IPS DF 4.7 (cell line): ENCODE results near the gene ANKRD40CL.
"Not testable (repeated sequence)": the region's sequence is repeated elsewhere in the genome, so short reads cannot be mapped to it uniquely, and the experiment has no call there.

Experiments
- DNase-seq: peaks from one replicate; pipeline ENCODE4 v3.0.0-alpha.2; 2013; ENCODE audit warnings: low spot score; ENCODE audit errors: extremely low read depth

ANKRD40CL gene

DNA sequence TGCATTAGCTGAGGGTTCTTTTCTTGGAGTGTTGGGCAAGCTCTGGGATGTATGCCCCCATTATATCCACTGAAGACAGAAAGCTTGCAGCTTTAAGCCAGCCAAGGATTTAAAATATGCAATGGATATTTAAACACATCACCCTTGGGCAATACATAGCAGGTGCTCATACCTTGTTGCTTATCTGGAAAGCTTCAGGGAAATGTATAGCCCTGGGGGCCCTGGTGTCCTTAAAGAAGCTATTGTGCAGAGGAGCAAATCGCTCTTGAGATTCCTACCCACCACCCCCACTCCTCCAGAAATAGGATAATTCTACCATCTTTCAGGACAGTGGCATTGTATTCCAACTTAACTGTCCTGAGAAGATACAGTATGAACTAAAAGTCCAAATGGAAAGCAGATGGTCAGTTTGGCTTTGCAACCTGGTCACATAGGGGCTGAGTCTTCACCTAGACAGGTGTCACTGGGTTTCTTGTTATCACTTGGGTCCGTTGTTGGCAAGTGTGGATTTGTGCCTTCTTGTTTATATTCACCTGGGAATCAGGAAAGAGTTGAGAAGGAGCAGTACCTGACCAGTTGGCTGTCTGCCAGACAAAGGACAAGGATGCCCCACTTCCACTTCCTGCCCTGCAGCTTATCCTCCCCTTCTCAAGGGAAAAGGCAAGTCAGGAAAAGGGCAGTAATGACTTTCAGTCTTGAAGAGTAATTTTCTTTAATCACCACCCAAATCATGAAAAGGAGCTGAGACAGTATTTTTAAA, 3.4 kb downstream of the ANKRD40CL start:
- no peak for DNase-seq

DNA sequence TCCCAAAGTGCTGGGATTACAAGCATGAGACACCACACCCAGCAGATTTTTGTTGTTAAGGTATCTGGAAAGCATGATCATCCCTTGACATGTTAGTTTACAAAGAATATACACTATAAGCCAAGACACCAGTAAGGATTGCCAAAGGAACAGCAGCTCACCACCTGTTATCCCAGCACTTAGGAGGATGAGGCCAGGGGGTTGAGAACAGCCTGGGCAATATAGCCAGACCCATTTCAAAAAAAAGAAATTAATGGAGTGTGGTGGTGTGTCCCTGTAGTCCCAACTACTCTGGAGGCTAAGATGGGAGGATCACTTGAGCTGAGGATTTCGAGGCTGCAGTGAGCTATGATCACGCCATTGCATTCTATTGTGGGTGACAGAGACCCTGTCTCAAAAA, 5.1 kb downstream of the ANKRD40CL start:
- no peak for DNase-seq

DNA sequence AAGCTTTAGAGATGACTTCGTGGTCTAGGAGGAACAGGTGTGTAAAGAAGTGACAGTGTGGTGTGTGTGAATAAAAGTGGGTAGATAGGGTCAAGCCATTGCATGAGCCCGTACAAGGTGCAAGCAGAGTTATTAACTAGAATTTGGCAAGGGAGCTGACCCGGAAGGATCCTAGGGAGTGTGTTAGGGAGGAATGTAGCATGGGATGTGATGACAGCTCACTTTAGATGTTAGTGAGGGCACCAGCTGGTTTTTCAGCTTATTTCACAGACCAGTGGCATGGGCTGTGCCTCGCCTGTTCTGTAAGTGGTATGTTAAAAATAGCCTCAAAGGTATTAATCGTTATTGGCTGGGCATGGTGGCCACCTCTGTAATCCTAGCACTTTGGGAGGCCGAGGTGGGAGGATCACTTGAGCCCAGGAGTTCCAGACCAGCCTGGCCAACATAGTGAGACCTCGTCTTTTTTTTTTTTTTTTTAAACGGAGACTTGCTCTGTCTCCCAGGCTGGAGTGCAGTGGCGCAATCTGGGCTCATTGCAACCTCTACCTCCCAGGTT, 8.3 kb downstream of the ANKRD40CL start:
- no peak for DNase-seq

DNA sequence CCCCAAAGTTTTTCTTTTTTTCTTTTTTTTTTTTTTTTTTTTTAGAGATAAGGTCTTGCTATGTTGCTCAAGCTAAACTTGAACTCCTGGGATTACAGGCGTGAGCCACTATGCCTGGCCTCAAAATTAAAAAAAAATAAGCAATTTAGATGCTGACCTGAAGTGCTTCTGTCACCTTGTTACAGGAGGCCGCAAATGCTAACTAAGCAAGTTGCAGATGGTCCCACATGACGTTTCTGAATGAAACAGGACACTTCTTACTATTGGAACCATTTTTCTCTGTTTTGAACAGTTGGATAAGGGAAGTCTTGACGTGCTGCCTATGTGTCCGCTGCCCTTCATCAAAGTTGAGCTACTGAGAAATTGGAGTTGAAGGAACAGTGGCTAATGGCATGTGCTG, 8.8 kb downstream of the ANKRD40CL start:
- DNase-seq = no peak

DNA sequence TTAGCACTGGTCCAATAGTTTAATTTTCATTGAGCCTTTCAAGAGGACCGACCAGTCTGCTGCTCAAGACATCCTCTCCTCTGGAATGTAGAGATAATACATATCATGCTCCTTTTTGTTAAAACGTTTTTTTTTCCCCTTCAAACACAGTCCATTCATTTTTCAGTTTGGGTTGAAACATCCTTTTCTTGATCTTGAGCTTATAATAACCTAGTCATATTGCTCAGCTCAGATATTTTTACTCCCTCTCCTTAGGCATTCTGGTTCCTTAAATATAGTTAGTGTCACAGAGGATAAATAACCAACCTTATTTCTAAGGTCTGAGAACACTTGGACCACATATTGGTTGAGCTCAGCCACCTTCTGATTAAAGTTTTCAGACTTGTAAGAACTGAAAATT, 12.8 kb downstream of the ANKRD40CL start:
- no peak for DNase-seq

DNA sequence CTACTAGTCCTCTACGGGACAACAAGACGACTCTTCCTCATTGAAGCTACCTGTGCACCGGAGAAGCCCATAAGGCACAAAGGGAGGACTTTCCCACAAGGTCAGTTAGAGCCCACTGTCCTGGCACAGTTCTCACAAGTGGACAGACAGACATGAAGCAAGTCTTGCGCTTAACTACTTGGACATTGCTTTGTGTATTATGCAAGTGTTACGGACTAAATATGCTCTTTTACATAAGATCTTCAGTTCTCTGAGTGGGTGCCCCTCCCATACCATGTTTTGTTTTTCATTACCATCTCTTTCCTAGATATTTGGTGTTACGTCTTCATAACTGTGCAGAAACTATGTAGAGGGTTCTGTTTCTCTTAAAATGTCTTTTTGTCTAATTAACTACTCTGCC, 18.1 kb downstream of the ANKRD40CL start:
- DNase-seq = no peak

DNA sequence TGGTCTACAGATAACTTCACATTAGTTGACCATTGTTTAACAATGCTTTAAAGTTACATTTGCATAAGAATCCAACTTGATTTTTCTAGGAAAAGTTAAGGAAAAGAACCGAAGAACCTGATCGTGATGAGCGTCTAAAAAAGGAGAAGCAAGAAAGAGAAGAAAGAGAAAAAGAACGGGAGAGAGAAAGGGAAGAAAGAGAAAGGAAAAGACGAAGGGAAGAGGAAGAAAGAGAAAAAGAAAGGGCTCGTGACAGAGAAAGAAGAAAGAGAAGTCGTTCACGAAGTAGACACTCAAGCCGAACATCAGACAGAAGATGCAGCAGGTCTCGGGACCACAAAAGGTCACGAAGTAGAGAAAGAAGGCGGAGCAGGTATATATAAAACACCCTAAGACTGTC, 21.7 kb downstream of the ANKRD40CL start:
- no peak for DNase-seq

DNA sequence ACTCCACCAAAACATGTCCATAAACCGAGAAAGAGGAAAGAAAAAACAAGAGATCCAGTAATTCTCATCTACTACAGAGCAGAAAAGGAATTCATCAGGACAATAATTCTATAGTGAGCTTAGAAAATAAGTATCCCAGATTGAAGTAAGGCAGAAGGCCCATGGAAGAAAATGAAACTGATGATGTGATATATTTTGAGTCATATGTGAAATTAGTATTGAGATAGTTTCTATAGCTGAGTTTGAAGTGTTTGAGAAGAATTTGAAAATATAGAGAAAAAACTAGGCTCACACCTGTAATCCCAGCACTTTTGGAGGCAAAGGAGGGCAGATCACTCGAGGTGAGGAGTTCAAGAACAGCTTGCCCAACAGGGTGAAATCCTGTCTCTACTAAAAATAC, 28.2 kb downstream of the ANKRD40CL start:
- DNase-seq = no peak

DNA sequence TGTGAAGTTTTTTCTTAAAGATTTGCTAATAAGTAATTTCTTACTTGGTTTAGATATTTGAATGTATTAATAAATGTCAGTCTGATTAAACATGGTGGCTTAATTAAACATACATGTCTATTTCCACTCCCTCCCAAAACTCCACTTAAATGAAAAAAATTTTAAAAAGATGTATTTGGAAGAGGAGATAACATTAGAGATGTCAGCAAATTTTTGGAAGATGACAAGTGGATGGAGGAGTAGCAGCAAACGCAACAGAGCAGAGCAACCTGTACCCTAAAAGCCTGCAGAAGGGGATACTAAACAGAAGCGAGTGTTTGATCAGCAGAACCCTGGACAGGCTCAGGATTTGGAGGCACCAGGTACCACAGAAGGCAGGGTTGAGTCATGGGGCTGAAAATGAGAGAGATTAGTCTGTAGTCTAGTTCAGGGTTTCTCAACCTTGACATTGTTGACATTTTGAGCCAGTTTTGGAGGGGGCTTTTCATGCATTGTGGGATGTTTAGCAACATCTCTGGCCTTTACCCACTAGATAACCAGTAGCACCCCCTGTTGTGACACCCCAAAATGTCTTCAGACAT, 30.1 kb downstream of the ANKRD40CL start:
- no peak for DNase-seq

DNA sequence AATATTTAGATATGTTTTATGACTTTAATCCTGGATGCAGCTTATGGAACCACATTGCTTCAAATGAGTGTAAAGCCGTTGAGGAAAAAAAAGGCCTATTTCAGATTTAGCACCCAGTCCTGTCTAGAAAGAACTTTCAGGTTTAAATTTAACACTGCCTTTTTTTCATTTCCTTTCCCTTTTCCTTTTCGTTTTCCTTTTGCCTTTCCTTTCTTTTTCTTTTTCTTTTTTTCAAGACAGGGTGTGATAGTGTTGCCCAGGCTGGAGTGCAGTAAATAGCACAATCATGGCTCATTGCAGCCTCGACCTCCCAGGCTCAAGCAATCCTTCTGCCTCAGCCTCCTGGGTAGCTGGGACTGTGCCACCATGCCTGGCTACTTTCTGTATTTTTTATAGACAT, 32.0 kb downstream of the ANKRD40CL start:
- no peak for DNase-seq

DNA sequence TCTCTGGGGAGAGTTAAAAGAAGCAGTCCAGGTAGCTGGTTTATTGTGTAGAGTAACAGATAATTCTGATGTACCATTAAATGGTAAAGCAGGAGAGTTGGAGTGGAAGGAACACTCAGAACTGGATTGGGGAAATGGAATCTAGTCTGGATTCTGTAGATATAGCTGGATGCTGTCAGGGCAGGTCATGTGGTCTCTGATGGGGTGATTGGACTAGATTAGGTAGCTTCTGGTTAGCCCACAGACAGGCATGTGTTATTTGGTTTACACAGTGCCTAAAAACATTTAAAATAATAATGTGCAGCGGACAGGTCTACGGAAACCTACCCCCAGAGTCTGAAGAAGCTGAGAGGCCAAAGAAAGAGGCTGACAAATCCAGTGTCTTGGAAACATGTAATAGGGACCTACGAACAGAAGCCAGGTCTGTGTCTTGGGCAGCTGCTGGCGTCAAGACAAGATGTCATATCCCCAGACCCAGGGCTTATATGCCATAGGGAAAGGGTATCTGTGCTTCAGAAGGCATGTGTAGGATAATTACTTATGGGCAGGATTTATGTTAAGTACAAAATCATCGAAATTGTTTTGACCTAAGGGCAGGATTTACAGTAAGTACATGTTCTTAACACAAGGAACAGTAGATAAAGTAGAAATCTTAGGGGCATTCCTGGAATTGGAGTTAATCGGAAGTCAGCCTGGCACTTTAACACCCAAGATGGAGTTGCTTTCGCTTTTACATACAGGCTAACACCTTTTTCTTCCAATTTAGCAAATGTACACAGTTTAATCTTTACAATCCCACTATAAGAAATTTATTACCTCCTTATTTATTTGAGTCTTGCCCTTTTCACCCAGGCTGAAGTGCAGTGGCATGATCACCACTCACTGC, 35.5 kb downstream of the ANKRD40CL start:
- no peak for DNase-seq

DNA sequence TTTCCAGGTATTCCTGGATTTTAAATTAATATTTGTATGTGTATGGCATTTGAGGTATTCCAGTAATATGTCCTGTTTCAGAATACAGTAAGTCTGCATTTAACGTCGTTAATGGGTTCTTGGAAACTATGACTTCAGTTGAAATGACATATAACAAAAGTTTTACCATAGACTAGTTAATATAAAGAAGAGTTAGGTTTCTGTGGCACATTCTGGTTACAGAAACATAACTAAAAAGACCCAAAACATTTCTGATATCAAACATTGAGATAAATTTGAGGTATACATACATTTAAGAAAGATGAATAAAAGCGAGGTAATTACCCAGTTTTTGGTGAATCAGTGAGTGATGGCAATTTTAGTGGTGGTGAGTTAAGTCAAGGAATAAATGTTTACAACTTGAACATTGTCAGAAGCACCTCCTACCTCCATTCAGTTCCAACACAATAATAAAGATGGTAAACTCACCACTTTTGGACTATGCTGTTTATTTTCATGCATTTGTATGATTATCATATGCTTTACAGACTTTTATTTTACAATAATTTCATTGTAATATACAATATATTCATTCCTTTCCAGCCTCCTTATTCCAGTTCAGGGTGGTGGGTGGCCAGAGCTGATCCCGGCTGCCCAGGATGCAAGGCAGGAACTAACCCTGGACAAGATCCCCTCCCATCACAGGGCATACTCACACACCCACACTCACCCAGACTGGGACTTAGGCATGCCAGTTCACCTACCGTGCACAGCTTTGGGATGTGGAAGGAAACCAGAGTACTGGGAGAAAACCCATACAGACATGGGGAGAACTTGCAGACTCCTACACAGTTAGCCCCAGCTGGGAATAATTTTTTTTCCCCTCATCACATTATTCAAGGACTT, 38.2 kb downstream of the ANKRD40CL start:
- no peak for DNase-seq

DNA sequence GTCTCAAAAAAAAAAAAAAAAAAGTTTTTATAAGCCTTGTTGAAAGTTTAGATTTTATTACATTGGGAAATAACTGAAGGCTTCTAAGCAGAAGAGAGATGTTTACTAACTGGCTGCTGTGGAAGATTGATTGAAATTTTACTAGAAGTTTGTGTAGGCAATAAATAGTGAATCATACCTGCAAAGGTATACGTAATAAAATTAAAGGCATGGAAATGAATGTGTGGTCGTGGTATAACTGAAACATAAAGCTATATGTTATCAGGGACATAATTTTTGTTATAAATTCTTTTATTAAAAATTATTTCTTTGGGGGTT, 39.2 kb downstream of the ANKRD40CL start:
- DNase-seq = no peak

DNA sequence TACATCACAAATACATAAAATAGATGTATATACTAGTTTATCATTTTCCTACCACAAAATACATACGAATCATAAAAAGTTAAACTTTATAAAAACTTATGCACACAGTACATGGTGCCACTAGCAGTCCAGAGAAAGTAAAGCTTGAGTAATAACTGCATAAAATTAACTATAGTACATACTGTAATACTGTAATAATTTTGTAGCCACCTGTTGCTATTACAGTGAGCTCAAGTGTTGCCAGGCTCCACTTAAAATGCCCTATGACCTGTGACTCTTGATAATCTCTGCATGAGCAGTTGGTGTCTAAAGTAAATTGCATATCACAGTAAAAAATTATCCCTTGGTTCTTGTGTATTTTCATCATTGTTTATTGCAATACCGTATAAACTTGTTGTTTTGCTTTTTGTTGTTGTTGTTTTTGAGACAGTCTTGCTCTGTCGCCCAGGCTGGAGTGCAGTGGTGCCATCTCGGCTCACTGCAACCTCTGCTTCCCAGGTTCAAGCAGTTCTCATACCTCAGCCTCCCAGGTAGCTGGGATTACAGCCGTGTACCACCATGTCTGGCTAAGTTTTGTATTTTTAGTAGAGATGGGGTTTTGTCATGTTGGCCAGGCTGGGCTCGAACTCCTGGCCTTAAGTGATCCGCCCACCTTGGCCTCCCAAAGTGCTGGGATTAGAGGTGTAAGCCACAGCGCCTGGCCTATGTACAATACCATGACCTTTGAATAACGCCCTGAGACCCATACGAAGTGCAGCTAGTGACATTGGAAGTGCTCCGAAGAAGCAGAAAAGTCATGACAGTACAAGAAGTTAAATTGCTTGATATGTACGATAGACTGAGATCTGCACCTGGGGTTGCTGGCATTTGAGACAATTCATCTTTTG, 41.3 kb downstream of the ANKRD40CL start:
- DNase-seq = no peak

DNA sequence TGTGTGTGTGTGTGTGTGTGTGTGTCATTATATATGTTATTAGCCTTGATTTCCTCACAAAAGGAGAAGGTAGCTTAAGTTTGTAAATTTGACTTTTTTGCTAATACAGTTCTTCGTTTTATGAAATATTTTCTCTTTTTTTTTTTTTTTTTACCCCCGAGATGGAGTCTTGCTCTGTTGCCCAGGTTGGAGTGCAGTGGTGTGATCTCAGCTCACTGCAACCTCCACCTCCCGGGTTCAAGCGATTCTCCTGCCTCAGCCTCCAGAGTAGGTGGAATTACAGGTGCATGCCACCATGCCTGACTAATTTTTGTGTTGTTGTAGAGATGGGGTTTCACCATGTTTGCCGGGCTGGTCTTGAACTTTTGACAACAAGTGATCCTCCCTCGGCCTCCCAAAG, 42.7 kb downstream of the ANKRD40CL start:
- DNase-seq = not testable (repeated sequence)

DNA sequence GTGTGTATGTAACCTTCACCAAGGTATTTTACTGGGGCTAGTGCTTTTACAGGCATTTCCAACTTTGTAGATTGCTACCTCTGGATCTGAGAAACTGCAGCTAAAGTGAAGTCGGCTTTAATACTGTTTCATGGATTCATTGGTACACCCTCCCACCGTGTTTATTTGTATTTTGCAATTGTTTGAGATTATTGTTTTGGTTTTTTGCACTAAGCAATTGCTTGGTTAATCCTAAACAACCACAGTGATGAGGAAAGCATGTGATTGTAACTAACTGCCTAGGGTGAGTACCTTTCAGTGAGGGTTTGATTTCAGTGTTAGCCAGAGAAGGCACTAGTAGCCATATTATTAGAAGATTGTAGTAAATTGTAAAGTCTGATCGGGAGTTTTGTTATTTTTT, 44.6 kb downstream of the ANKRD40CL start:
- DNase-seq = no peak

DNA sequence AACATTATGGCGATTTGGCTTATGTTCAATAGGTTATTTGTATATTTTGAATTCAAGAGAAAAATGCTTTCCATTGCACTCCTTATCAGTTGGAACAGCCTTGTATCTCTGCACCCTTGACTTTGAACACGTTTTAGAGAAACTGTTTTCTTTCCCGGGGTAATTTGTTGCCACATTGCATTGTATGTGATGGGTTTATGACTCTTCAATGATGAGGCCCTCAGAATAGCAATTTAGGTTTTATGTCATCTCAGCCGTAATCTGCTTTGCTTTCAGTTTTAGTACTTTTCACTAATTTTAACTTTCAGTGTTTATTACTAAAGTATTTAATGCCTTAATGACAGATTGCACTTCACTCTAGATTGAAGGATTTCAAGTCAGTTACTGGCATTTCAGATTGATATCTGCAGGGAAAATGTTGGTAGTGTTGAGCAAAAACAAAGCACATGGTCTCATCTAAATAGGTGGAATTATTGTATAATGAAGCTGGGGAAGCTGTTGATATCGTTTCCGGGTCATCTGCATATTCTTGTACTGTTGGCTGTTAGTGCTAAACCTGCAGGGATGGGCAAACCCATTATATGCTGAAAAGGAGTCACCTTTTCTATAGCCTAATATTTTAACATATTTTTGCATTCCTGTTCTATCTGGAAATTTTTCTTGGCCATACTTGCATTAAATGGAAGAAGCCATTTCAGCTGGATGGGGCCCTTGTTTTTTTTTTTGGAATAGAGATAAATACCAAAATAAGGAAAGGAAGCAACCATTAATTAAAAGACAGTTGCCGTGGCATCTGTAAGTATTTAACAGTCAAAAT, 45.9 kb downstream of the ANKRD40CL start:
- DNase-seq = no peak

DNA sequence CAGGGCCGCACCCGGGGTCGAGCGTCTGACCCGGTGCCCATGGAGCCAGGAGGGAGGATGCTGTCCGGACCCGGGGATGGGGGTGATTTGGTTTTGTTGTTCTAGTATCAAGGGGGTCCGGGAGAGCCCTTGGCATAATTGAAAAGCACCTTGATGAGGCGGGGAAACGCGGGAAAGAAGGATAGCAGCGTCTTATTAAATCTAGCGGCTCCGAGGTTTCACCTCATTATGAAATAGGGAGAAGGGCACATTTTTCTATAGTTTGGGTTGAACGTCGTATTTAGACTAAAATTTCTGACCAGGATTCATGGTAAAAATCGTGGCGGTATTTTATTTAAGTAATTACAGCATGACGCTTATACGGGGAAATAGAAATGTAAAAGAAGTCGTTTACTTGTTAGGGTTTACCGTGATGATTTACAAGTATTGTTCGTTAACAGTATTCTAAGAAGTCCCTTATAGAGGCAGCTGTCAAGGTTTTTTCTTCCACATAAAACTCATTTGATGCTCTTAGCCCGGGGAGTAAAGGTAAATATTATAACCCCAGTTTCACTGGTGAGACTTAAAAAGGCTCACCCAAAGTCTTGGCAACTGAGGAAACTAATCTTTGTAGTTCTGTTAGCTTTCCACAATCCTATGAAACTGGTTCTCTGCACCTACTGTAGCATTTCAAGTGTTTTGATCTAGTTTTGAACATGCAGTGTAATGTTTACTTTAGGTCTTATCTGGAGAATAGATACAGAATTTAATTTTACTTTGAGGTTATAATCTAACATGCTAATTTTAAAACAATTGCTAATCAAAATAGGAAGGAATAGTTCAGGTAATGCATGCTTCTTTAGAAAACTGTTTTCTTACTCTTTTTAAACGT, 47.2 kb downstream of the ANKRD40CL start:
- DNase-seq = no peak
